Measurements from ENCODE around the gene ABCG2. TPM values are rescaled to one million over a fixed set of nuclear protein-coding genes. Genes with fewer than 3 reads are reported as not detected.
"Not testable (repeated sequence)": the region's sequence is repeated elsewhere in the genome, so short reads cannot be mapped to it uniquely, and the experiment has no call there.

Gene ABCG2
- polyA plus RNA-seq, 12 donors = 3.8 to 13.5 (median 5.6) TPM; not detected in 1

DNA sequence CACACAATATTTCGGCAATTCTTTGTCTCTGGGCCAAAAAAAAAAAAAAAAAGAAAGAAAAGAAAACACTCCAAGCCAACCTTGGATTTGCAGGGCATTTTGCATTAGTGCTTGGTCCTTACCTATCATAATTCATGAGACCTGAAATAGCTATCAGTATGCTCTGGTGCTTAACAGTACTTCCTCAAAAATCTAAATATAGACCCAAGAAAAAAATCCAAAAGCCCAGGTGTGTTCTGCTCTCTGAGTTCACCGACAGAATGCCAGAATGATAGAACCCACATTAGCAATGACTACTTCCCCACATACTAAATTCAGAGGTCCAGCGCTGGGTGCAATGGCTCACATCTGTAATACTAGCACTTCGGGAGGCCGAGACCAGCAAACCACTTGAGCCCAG is 42.9 kb downstream of the ABCG2 start:
- no peak for DNase-seq

- DNase-seq = no peak
Observed at GRCh38 chr4:88112856-88113255, 45.6 kb downstream of the ABCG2 start.

- no peak for DNase-seq
Observed at GRCh38 chr4:88110826-88111225, 47.6 kb downstream of the ABCG2 start.

DNA sequence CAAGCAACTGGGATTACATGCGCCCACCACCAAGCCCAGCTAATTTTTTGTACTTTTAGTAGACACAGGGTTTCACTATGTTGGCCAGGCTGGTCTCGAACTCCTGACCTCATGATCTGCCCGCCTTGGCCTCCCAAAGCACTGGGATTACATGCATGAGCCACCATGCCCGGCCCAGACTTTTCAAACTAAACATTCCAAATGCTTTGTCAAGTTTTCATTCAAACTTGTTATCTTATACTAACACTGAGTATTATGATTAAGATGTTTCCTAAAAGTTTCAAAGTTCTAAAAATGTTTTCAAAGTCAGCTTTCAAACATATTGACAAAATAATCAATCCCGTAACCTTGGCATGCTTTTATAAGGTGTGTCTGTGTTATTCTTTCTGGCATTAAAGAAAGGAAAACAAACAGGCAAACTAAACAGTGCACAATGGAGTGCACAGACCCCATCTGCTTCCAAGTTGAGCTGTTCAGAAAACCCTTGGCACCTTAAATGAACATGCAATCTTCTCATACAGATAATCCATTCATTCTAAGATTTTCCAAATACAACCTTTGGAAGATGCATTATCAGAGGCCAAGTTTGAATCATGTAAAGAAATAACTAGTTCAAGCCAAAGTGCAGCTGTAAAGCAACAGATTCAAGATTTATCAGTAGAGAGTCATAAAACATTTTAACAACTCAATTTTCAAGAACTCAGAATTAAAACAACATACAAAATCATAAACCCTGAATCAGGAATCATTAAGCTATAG is 49.1 kb downstream of the ABCG2 start:
- no peak for DNase-seq

- DNase-seq = no peak
Observed at GRCh38 chr4:88108747-88109122, 49.7 kb downstream of the ABCG2 start.

DNA sequence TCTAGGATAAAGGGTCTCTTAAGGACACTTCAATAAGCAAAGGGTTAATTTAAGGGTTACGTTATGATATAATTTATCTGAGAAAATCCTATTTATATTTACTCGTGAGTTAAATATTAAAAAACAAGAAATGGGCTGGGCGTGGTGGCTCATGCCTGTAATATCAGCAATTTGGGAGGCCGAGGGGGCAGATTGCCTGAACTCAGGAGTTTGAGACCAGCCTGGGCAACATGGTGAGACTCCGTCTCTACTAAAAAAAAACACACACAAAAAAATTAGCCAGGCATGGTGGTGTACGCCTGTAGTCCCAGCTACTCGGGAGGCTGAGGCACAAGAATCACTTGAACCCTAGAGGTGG is 50.4 kb downstream of the ABCG2 start:
- not testable (repeated sequence) for DNase-seq

DNA sequence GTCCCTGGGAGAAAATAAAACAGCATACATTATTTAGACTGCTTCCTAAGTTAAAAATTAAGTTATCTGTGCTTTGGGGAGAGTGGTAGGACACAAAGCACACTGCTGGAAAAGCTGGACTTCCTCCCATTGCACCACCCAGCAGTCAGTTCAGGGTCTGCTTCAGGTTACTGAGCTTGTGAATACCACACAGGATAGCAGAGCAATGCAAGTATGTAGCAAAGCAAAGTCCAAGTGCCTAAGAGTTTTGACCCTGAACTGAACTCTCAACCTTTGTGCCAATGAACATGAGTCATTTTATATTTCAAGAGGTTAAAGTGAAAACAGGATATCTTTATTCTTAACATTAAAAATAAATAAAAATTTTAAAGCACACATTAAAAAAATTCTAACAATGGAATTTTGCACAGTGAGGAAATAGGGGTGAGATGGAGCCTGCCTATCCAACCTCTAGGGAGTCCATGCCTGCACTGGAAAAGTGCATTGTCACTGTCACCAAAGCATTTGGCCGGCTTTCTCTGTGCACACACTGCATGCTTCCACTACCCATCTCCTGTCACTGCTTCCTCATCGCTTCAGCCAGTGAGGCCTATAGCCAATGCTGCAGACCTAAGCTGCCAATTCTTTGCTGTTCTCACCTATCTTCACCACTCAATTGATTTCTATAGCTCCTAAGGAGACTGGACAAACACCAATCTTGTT is 50.9 kb downstream of the ABCG2 start:
- DNase-seq = no peak

DNA sequence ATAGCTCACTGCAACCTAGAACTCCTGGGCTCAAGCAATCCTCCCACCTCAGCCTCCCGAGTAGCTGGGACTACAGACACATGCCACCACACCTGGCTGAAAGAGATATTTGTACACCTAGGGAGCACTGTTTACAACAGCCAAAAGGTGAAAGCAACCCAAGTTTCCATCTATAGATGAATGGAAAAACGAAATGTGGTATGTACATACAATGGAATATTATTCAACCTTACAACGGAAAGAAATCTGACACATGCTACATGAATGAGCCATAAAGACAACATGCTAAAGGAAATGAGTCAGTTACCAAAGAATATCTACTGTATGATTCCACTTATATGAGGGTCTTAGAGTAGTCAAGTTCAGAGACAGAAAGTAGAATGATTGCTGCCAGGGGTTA is 52.2 kb downstream of the ABCG2 start:
- no peak for DNase-seq

DNA sequence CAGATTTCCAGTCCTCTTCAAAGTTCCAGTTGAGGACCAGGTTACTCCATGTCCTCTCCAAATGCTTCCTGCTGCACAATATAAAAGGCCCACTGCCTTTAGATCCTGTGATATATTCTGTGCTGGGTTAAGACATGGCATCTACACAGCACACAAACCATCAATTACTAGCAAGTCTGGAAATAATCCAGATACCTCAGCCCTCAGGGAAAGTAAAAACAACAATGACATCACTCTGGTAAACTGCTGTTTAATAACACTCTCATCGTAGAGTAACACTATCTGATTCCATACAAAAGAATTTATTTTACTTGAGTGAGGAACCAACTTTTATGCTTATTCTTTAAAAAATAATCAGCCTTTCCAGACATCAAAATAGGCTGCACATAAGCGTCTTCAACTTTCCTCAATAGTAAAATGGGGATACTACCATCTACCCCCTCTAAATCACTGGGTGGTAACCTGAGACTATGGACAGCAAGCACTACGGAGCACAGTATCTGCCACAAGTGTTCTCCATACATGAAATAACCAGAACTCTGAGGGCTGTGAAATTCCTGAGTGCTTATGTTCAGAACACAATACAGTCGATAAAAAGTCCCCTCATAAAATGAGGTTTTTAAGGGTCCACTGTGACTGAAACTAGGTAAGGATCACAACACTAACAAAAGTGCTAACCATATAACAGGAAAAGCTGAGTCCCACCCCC is 53.4 kb downstream of the ABCG2 start:
- no peak for DNase-seq

- no peak for DNase-seq
Observed at GRCh38 chr4:88102026-88102425, 56.4 kb downstream of the ABCG2 start.

DNA sequence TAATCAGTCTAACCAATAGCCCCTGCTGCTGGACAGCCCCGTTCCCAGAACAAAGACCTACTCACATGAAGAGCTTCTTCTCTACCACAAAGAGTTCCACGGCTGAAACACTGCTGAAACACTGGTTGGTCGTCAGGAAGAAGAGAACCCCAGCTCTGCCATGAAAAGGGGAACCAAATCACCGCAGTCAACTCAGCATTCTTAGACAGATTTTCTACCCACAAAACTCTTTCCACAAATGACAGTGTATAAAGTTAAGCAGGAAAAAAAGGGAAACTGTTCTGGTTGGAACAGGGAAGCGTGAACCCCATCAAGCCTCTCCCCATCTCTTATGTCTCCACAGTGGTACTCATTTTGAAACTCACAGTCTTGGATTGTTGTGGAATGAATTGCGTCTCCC is 57.3 kb downstream of the ABCG2 start:
- peak; percentile 7 for DNase-seq

GRCh38 chr4:88098993-88099752 is 59.3 kb downstream of the ABCG2 start:
- no peak for DNase-seq

DNA sequence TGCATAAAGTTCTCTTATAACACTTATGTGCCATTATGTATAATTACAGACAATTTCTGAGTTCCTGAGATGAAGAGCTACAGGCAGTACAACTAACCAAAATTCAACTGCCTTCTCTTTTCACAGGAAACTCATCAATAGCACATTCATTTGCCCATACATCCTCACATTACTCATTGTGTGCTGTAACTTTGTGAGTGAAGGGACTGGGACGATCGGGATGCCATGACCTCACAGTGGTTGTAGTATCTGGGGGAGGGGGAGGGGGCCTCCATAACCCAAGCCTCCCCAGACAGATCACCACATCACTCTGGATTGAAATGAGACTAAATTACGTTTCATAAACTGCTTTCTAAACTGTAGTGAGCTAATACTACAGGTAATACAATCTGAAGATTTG is 60.7 kb downstream of the ABCG2 start:
- DNase-seq = no peak

GRCh38 chr4:88097301-88097700 is 61.1 kb downstream of the ABCG2 start:
- DNase-seq = no peak

- no peak for DNase-seq
Observed at GRCh38 chr4:88093874-88094273, 64.6 kb downstream of the ABCG2 start.

GRCh38 chr4:88091378-88091777 is 67.1 kb downstream of the ABCG2 start:
- no peak for DNase-seq

DNA sequence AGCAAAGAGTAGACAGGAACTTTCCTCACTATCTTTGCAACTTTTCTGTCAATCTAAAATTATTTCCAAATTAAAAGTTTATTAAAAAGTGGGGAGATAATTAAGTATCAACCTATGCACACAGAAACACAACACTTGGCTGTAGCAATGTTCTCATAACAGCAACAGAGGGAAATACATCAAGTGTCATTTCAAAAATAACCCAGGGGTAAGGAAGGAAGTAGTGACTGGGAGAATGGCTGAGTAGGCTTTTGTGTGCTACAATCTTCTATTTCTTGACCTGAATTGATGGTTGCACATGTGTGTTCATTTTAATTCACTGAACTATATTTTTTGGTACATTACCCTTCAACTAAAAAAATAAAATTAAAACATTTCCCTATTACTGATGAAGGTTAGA is 67.5 kb downstream of the ABCG2 start:
- DNase-seq = no peak

- no peak for DNase-seq
Observed at GRCh38 chr4:88087004-88087403, 71.4 kb downstream of the ABCG2 start.

GRCh38 chr4:88080626-88081025 is 77.8 kb downstream of the ABCG2 start:
- DNase-seq = no peak

DNA sequence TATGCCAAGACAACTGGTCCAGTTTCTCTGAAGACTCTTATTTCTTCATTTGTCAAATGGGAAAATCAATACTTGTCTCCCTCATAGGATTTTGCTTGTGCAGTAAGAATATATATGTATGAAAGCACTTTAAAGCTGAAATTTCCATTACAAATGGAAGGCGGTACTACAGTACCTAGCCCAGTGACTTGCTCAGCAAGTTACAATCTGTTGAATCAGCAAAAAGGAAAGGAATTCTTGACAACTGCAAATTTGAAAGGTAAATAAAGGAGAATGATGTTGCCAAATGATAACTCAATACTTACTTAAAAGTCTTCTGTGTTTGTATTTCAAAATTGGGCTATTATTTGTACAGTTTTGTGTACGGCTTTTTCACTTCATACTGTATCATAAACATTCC is 79.9 kb downstream of the ABCG2 start:
- DNase-seq = no peak

- DNase-seq = no peak
Observed at GRCh38 chr4:88077911-88078524, 80.4 kb downstream of the ABCG2 start.

GRCh38 chr4:88075336-88075735 is 83.1 kb downstream of the ABCG2 start:
- DNase-seq = no peak
